Mammary epithelial cell (primary cell): ENCODE measurements around the gene KLK6.

Experiments
- CTCF ChIP-seq, 2 donors: IDR thresholded peaks in 1 of 2; conservative IDR thresholded peaks in 1 of 2; 2 replicates each; pipeline ENCODE4 v1.5.1; 2011 to 2012; ENCODE audit warnings: inconsistent platforms in 2 of 2, low read length in 2 of 2, mild to moderate bottlenecking in 2 of 2, control low read depth in 1 of 2, low read depth in 1 of 2; ENCODE audit not compliant: insufficient read depth in 1 of 2; ENCODE audit errors: extremely low read depth in 1 of 2
- EZH2 ChIP-seq: IDR thresholded peaks from 2 replicates; pipeline ENCODE4 v1.6.1; 2012; ENCODE audit warnings: low read length, inconsistent platforms, borderline replicate concordance

- TF ChIP-seq CTCF (conservative IDR thresholded peaks at IDR 0.05 in 1 of 2, IDR thresholded peaks at IDR 0.05 in 1 of 2; ENCODE audit: extremely low read depth in 1 of 2, insufficient read depth in 1 of 2, low read depth in 1 of 2, low read length in 2 of 2) (no peak), EZH2 (no peak)
Measured at GRCh38 chr19:51005248-51005647, 35.9 kb upstream of the KLK6 start.
